GM18873 (cell line): Measurements from ENCODE around the gene ARMH2.
"Not testable (repeated sequence)": the region's sequence is repeated elsewhere in the genome, so short reads cannot be mapped to it uniquely, and the experiment has no call there.

Source experiments
- ATAC-seq: cut with Tn5 transposase; IDR thresholded peaks from one replicate; pipeline ENCODE4 v1.9.1; 2021; ENCODE audit warnings: mild to moderate bottlenecking, moderate library complexity, moderate number of reproducible peaks; ENCODE audit not compliant: unreplicated experiment, low FRiP score

The ARMH2 gene

DNA sequence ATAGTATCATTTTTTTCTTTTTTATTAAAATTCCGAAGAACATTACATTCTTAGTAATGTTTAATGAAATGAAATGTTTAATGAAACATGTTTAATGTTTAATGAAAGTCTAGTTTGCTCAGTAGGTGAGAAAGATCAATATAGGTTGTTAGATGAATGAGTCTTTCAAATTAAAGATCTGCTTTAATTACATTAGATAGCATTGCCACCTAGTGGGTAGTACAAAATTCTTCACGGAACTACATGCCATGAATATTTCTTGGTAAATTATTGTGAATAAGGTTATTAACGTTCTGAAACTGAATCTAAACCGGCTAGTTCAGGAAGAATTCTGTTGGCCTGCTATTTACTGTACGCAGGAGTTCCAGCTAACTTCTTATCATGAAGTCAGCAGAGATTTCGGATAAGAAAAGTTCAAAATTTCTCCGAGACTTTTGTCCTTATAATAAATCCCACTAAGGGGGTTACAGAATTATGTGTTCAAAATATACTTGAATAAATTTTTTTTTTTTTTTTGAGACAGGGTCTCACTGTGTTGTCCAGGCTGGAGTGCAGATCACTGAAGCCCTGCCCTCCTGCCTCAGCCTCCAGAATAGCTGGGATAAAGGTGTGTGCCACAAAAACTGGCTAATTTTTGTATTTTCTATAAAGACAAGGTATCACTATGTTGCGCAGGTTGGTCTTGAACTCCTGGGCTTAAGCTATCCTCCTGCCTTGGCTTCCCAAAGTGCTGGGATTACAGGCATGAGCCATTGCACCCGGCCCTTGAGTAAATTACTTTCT lies 31.8 kb downstream of the ARMH2 start:
- ATAC-seq: no peak

DNA sequence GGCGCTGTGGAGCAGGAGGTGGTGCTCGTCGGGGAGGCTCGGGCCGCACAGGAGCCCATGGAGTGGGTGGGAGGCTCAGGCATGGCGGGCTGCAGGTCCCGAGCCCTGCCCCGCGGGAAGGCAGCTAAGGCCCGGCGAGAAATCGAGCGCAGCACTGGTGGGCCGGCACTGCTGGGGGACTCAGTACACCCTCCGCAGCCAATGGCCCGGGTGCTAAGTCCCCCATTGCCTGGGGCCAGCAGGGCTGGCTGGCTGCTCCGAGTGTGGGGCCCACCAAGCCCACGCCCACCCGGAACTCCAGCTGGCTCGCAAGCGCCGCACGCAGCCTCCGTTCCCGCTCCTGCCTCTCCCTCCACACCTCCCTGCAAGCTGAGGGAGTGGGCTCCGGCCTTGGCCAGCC lies 32.7 kb downstream of the ARMH2 start:
- not testable (repeated sequence) for ATAC-seq

DNA sequence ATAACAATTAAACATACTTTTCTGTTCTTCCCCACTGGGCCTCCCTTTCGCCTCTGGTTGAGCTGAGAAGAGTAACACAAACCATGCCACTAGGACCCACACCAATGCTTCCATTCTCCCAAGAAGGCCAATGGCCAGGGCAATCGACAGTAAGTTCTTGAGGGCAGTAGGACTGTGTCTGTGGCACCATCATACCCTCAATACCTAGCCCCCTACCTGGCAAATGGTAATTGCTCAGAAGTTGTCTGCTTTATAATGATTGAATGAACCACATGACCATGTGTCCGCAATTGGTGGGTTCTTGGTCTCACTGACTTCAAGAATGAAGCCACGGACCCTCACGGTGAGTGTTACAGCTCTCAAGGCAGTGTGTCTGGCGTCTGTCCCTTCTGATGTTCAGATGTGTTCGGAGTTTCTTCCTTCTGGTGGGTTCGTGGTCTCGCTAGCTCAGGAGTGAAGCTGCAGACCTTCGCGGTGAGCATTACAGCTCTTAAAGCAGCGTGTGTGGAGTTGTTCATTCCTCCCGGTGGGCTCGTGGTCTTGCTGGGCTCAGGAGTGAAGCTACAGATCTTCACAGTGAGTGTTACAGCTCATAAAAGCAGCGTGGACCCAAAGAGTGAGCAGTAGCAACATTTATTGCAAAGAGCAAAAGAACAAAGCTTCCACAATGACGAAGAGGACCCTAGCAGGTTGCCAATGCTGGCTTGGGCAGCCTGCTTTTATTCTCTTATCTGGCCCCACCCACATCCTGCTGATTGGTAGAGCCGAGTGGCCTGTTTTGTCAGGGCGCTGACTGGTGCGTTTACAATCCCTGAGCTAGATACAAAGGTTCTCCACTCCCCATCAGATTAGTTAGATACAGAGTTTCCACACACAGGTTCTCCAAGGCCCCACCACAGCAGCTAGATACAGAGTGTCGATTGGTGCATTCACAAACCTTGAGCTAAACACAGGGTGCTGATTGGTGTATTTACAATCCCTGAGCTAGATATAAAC lies 33.6 kb downstream of the ARMH2 start:
- ATAC-seq: not testable (repeated sequence)

DNA sequence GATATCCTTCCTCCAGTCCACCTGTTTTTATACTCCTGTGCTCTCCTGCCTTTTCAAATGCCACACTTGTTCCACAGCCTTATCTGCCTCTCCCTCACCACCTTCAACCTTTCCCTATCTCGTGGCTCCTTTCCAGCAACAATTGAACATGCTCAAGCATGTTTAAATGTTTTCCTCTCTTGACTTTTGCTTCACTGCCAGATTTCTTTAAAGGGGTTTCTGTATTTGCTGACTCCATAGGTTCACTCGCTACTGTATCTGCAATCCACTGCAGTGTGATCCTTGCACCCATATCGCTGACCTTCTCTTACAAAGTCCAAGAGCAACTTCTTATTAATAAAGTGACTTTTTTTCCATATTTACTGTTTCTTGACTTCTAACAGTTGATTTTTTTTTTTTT lies 35.1 kb downstream of the ARMH2 start:
- ATAC-seq: no peak

DNA sequence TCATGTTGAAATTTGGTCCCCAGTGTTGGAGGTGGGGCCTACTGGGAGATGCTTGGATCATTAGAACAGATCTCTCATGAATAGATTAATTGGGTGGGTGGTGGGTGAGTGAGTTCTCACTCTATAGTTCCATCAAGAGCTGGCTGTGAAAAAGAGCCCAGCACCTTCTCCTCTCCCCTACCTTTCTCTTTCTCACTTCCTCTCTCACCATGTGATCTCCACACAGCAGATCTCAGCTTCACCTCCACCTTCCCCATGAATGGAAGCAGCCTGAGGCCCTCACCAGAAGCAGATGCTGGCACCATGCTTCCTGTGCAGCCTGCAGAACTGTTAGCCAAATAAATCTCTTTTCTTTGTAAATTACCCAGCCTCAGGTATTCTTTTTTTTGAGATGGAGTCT lies 36.9 kb downstream of the ARMH2 start:
- ATAC-seq: no peak

DNA sequence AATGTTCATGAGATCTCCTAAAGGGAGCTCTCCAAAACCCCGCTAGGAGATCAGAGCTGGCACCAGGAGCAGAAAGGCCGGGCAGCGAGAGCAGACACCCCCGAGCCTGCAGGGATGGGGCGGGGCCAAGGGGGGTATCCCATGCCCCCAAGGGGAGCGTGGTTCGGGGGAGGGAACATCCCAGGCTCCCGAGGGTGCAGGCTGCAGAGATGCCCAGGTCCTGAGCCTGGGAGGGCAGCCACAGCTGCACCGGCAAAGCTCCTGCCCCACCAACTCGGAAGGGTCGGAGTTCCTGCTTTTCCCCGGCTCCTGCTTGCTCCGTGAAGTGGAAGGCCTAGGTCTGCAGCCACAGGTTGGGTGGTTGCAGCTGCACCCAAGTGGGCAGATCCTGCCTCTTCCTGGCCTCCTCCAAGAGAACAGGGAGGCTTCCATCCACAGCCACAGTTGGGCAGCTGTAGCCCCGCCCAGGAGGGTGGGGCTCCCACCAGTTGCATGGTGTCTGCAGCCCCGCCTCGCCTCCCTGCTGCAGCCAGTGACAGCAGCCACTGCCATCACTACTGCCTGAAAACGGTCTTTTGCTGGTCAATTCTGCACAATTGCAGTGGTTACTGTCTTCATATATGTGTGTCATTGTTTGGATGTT lies 37.4 kb downstream of the ARMH2 start:
- no peak for ATAC-seq

DNA sequence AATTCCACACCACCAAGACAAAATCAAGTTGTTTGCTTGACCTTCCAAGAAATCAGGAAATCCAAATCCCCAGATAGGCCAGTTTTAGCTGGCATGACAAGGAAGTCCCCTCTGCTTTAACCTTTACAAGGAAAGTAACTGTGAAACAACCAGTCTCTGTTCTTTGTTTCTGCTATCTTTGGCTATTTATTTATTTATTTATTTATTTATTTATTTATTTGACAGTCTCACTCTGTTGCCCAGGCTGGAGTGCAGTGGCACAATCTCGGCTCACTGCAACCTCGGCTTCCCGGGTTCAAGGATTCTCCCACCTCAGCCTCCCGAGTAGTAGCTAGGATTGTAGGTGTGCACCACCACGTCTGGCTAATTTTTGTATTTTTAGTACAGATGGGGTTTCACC lies 38.5 kb downstream of the ARMH2 start:
- no peak for ATAC-seq

DNA sequence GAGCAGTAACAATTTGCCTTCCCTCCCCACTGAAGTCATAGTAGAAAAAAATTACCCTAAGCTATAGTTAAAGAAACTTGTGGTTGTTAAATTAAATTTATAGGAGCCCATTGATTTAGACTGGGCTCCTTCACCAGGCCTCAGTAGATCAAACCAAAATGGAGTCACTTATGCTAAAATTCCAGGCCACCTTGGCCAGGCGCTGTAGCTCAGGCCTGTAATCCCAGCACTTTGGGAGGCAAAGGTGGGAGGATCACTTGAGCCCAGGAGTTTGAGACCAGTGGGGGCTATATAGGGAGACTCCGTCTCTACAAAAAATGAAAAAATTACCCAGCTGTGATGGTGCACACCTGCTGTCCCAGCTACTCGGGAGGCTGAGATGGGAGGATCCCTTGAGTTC lies 39.0 kb downstream of the ARMH2 start:
- no peak for ATAC-seq

DNA sequence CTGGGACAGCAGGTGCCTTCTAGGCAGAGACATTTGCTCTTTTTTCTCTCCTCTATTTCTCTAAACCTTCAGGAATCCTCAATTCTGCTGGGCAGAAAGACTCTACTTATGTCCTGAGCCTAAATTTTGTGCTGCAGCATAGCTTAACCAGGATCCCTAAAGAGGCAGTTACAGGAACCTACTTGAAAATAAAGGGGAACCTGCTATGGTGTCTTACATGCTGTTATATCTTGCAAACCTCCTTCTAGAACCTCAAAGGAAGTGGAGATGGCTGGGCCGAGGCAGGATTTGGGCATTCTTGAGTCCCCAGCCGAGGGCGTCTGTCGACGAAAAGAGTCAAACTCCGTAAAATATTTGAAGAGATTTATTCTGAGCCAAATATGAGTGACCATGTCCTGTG lies 41.1 kb downstream of the ARMH2 start:
- no peak for ATAC-seq

DNA sequence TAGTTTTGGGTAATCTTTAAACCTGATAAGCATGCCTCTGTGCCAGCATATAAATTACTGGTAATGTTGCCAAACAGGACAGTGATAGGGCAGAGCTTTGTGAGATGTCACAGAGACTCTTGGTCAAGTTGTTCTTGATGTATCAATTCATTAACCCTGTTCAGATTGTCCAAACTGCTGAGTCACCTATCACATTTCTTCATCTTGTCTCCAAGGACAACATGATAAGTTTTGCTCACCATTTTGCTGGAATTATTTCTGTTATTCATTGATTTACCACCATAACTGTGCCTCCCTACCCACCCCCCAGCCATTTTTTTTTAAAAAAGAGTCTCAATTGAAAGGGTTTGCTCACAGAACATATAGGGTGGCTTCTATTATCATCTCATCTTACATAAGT lies 43.4 kb downstream of the ARMH2 start:
- ATAC-seq: no peak

DNA sequence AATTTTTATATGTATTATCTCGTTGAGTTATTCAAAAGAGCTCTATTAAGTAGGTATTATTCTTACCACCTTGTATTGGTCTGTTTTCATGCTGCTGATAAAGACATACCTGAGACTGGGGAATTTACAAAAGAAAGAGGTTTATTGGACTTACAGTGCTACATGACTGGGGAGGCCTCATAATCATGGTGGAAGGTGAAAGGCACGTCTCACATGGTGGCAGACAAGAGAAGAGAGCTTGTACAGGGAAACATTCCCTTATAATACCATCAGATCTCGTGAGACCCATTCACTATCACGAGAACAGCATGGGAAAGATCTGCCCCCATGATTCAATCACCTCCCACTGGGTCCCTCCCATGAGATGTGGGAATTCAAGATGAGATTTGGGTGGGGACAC lies 44.3 kb downstream of the ARMH2 start:
- not testable (repeated sequence) for ATAC-seq

DNA sequence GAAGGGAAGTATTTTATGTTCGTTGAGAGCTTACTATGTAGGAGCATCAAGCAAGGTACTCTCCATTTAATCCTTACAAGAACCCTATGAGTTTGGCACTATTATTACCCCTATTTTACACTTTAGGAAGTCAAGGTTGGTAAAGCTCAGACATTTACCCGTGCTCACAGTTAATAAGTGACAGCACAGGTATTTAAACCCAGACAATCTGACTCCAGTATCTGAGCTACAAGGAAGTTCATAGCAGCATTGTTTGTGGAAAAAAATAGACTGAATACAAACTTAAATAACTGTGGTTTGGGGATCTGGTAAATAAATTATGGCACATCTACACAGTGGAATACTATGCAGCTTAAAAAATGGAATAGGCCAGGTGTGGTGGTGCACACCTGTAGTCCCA lies 45.2 kb downstream of the ARMH2 start:
- ATAC-seq: no peak

DNA sequence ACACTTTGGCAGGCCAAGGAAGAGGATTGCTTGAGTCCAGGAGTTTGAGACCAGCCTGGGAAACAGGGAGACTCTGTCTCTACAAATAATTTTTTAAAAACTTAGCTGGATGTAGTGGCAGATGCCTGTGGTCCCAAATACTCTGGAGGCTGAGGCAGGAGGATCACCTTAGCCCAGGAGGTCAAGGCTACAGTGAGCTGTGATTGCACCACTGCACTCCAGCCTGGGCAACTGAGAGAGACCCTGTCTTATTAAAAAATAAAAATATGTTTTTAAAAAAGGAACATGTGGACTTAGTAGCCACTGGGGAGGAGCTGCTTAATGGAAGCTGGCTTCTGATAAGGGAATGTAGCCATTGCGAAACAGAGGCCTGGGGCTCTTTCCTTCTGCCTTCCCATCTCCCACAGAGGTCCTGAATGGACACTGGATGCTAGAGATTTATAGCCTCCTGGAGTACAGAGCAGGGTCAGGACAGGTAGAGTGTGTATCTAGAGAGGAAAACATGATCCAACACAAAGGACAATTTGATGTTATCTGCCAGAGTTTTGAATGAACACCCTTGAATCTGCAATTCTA lies 45.7 kb downstream of the ARMH2 start:
- ATAC-seq: no peak

DNA sequence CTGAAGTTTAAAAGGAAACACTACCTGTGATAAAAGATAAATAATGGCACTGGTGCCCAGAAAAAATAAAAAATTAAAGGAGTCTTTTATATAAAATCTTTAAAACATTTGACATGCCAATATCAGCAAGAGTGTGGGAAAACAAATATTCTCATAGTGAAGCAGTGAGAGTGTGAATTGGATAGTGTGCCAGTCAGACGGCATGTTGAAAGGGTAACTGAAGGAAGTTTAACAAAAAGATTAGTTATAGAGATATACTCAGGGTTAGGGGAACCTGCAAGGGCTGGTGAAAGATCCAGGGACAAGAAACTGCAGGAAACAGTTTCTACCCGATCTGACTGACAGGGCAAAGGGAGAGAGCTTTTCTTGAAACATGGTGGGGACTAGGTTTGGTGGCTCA lies 46.2 kb downstream of the ARMH2 start:
- ATAC-seq: no peak

DNA sequence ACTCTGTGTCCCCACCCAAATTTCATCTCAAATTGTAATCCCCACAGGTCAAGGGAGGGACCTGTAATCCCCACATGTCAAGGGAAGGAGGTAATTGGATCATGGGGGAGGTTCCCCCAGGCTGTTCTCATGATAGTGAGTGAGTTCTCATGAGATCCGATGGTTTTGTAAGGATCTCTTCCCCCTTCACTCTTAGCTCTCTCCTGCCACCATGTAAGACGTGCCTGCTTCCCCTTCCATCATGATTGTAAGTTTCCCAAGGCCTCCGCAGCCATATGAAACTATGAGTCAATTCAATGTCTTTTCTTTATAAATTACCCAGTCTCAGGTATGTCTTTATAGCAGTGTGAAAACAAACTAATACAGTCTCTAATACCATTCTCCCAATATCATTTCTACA lies 47.8 kb downstream of the ARMH2 start:
- not testable (repeated sequence) for ATAC-seq

DNA sequence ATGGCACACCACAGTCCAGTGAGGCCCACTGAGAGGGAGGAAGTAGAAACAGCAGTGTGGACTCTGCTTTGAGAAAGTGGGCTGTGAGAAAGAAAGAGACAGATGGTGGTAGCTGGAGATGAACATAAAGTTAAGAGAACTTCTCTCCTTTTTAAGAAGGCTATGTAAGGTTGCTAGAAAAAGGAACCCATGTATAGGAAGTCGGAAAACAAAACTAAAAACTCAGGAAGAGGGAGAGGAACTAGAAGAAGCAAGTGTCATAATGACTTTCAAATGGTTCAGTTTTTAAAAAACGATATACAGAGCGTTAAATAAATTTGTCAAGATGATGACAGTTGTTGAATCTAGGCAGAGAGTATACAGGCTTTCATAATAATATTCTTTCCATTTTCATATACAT lies 49.4 kb downstream of the ARMH2 start:
- no peak for ATAC-seq
